Epithelial cell of proximal tubule (primary cell): Measurements from ENCODE around the gene RAB6D. TPM values are rescaled to one million over a fixed set of nuclear protein-coding genes. Genes with fewer than 3 reads are reported as not detected.
A peak's percentile ranks its signal among the peaks of the same experiment; 100 is the strongest.
"Not testable (repeated sequence)": the region's sequence is repeated elsewhere in the genome, so short reads cannot be mapped to it uniquely, and the experiment has no call there.

ENCODE experiments used
- DNase-seq: peaks from one replicate; pipeline ENCODE4 v3.0.0-alpha.2; 2011; ENCODE audit warnings: low read depth
- H3K4me3 ChIP-seq: 2 replicates; pipeline ENCODE4 v1.5.1; 2011; ENCODE audit warnings: low read depth, mild to moderate bottlenecking, low read length
- CTCF ChIP-seq: conservative IDR thresholded peaks from 2 replicates; pipeline ENCODE4 v1.5.1; 2012; ENCODE audit warnings: low read depth, mild to moderate bottlenecking, low read length
- total RNA-seq: library from RNA; depleted of rRNA; stranded (reverse); fragments of >200 nt; gene quantifications from 2 replicates; pipeline ENCODE4 v1.2.3, GENCODE V29; 2015

RAB6D gene
- total RNA-seq = not detected in 2 replicates

GRCh38 chr2:131363703-131364186, at the start of gene RAB6D:
Gene RAB6D, minus strand, starts transcription at chr2:131364168. Its CDS starts 448 bp downstream, at chr2:131363720.
- peak within 1 kb of the TSS; percentile 35 for H3K4me3 ChIP-seq
- DNase-seq = not testable (repeated sequence)

GRCh38 chr2:131413148-131413747, 49.3 kb upstream of the RAB6D start:
- TF ChIP-seq CTCF = peak; percentile 70

GRCh38 chr2:131410173-131410572, 46.2 kb upstream of the RAB6D start:
- TF ChIP-seq CTCF = no peak
- no peak overlapping the region for H3K4me3 ChIP-seq

More at GRCh38 chr2:131413148-131413747, 49.3 kb upstream of the RAB6D start:
- no peak overlapping the region for H3K4me3 ChIP-seq
- peak; percentile 10 for DNase-seq

GRCh38 chr2:131408778-131409177, 44.8 kb upstream of the RAB6D start:
- DNase-seq = no peak
- no peak overlapping the region for H3K4me3 ChIP-seq
- no peak for TF ChIP-seq CTCF

More at GRCh38 chr2:131410173-131410572, 46.2 kb upstream of the RAB6D start:
- DNase-seq = no peak

- TF ChIP-seq CTCF = no peak
- DNase-seq = no peak
- H3K4me3 ChIP-seq = no peak overlapping the region
Measured at GRCh38 chr2:131408207-131408606, 44.2 kb upstream of the RAB6D start.

DNA sequence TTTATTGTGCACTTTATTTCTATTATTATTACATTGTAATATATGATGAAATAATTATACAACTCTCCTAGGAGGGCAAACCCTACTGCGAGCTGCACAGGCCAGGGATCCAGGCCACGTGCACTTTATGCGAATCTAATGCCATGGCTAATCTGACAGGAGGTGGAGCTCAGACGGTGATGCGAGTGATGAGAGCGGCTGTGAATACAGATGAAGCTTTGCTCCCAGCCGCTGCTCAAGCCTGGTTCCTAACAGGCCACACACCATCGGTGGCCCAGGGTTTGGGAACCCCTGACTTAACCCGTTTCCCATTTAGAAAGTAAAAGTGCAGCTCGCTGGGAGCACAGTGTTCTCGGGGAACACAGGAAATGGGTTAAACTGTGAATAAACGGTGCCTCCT, 40.8 kb upstream of the RAB6D start:
- H3K4me3 ChIP-seq = no peak overlapping the region
- TF ChIP-seq CTCF = no peak
- no peak for DNase-seq

DNA sequence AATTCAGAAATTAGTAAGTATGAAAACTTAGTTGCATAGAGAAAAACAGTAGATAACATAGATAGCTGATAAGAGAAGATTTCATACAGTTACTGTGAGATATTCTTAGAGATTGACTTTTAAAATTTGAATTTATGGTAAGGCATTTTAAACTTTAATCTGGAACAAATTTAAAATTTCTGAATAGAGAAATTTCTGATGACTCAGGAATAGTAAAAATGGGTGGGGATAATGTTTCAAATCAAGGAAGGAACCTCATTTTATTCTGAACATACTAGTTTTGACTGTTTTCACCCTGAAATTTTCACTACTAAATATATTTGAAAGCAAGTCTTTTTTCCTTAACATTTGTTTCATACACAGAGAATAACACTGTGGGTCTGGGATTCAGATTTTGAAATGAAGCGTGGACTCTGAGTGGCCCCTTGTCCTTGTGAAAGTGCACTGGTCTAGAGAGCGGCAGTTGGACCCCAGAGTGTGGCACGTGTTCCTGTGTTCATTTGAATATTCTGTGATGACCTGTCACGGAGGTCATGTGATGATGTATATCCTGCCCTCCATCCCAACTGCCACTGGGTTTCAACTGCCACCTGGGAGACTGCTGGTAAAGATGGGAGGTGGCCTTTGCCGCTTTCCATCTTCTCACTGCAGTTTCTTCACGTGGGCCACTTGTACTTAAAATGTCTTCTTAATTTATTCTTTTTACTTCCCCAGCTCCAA, 38.5 kb upstream of the RAB6D start:
- DNase-seq = no peak
- H3K4me3 ChIP-seq = no peak overlapping the region
- TF ChIP-seq CTCF = no peak
